Naive thymus-derived CD8-positive, alpha-beta T cell (primary cell): ENCODE measurements around the gene SH3D19. TPM values are rescaled to one million over a fixed set of nuclear protein-coding genes. Genes with fewer than 3 reads are reported as not detected.
"Not testable (repeated sequence)": the region's sequence is repeated elsewhere in the genome, so short reads cannot be mapped to it uniquely, and the experiment has no call there.

ENCODE experiments used
- ATAC-seq, 2 donors: fragments of 150-1000 bp; cut with Tn5 transposase in 1 of 2; sonication (Bioruptor Pico), chemical (Tn5 transposase) in 1 of 2; 1 replicate in 1 of 2; 2 replicates in 1 of 2; pipeline ENCODE4 v1.10.0; 2021; ENCODE audit warnings: mild to moderate bottlenecking in 2 of 2, moderate library complexity in 2 of 2
- POLR2A ChIA-PET: fragments of 350-600 bp; sonication (Branson Sonifier 250); formaldehyde crosslinking; loops from one replicate; lab custom pipeline; 2021; ENCODE audit warnings: antibody characterized with exemption; lab: Charles Lee
- DNase-seq, 10 donors: peaks; one replicate each; pipeline versions ENCODE4 v3.0.0 to v3.0.0-alpha.2; 2020 to 2022
- H3K27ac Mint-ChIP-seq, 10 donors: one replicate each; pipeline ENCODE4 v1.8.0; 2020 to 2022; ENCODE audit warnings: mild to moderate bottlenecking in 10 of 10, mixed read lengths in 10 of 10, moderate library complexity in 4 of 10, inconsistent platforms in 1 of 10
- H3K27me3 Mint-ChIP-seq, 5 donors: one replicate each; pipeline ENCODE4 v1.8.0; 2021 to 2022; ENCODE audit warnings: mixed read lengths in 5 of 5
- H3K36me3 Mint-ChIP-seq, 3 donors: one replicate each; pipeline ENCODE4 v1.8.0; 2020 to 2022; ENCODE audit warnings: mixed read lengths in 3 of 3, mild to moderate bottlenecking in 2 of 3, inconsistent platforms in 1 of 3
- H3K4me1 Mint-ChIP-seq, 4 donors: one replicate each; pipeline ENCODE4 v1.8.0; 2021 to 2022; ENCODE audit warnings: mixed read lengths in 4 of 4
- H3K4me3 Mint-ChIP-seq, 10 donors: one replicate each; pipeline ENCODE4 v1.8.0; 2020 to 2022; ENCODE audit warnings: mild to moderate bottlenecking in 10 of 10, mixed read lengths in 10 of 10, moderate library complexity in 6 of 10, inconsistent platforms in 1 of 10
- H3K9me3 Mint-ChIP-seq, 9 donors: one replicate each; pipeline ENCODE4 v1.8.0; 2020 to 2022; ENCODE audit warnings: mixed read lengths in 9 of 9, mild to moderate bottlenecking in 3 of 9, inconsistent platforms in 1 of 9, moderate library complexity in 1 of 9
- polyA plus RNA-seq, 3 donors: library from polyadenylated mRNA; unstranded; fragments of 300-500 nt; fragmentation: Illumina TruSeq; gene quantifications; one replicate each; pipeline ENCODE4 v1.2.3, GENCODE V29; 2021
- total RNA-seq, 8 experiments: library from RNA in 2 of 8; stranded (reverse) in 2 of 8; gene quantifications; one replicate each; pipeline ENCODE4 v1.2.3 and lab custom pipeline; 2021 to 2026

The SH3D19 gene
- total and polyA plus RNA-seq, 5 experiments from 2014 or later: 0.42 to 0.62 (median 0.58) TPM; not detected in 1

- H3K36me3 Mint-ChIP-seq: peaks cover 0 to 3% (median 0%) of the 10 kb centered on the region in 3 donors
- POLR2A ChIA-PET: no interaction called here
- no peak for ATAC-seq
Measured at GRCh38 chr4:151256134-151256533, 69.3 kb downstream of the SH3D19 start.

GRCh38 chr4:151255680-151256079 is 69.7 kb downstream of the SH3D19 start:
- H3K36me3 Mint-ChIP-seq, ATAC-seq, H3K4me1 Mint-ChIP-seq, POLR2A ChIA-PET, H3K9me3 Mint-ChIP-seq, H3K4me3 Mint-ChIP-seq, H3K27ac Mint-ChIP-seq, DNase-seq: not testable (repeated sequence)
- H3K27me3 Mint-ChIP-seq: peaks cover 0 to 21% (median 9%) of the 10 kb centered on the region in 5 donors

More at GRCh38 chr4:151256134-151256533, 69.3 kb downstream of the SH3D19 start:
- Mint-ChIP-seq H3K27me3 (peaks cover 0 to 25% (median 6%) of the 10 kb centered on the region in 5 donors), H3K27ac (no peak overlapping the region), H3K4me1 (no peaks in the 10 kb centered on the region), H3K9me3 (peaks cover 0 to 8% (median 3%) of the 10 kb centered on the region in 9 donors), H3K4me3 (no peak overlapping the region)
- DNase-seq: no peak

- ATAC-seq, H3K27ac Mint-ChIP-seq, H3K36me3 Mint-ChIP-seq, H3K4me1 Mint-ChIP-seq, H3K9me3 Mint-ChIP-seq, POLR2A ChIA-PET, H3K4me3 Mint-ChIP-seq, DNase-seq: not testable (repeated sequence)
- peaks cover 2 to 19% (median 10%) of the 10 kb centered on the region in 5 donors for H3K27me3 Mint-ChIP-seq
Measured at GRCh38 chr4:151255226-151255625, 70.2 kb downstream of the SH3D19 start.

- H3K9me3 Mint-ChIP-seq: peaks cover 0 to 5% (median 2%) of the 10 kb centered on the region in 9 donors
- H3K4me3 Mint-ChIP-seq: no peak overlapping the region
- ATAC-seq (no peak), DNase-seq (no peak)
- peaks cover 0 to 5% (median 3%) of the 10 kb centered on the region in 5 donors for H3K27me3 Mint-ChIP-seq
- no peak overlapping the region for H3K27ac Mint-ChIP-seq
- POLR2A ChIA-PET: no interaction called here
- H3K36me3 Mint-ChIP-seq: no peaks in the 10 kb centered on the region
- no peaks in the 10 kb centered on the region for H3K4me1 Mint-ChIP-seq
Measured at GRCh38 chr4:151251603-151252304, 73.7 kb downstream of the SH3D19 start.

GRCh38 chr4:151250706-151251105 is 74.7 kb downstream of the SH3D19 start:
- no peak overlapping the region for H3K4me3 Mint-ChIP-seq
- H3K27ac Mint-ChIP-seq: no peak overlapping the region
- DNase-seq: no peak
- peaks cover 0 to 5% (median 3%) of the 10 kb centered on the region in 5 donors for H3K27me3 Mint-ChIP-seq
- POLR2A ChIA-PET: no interaction called here
- no peaks in the 10 kb centered on the region for H3K36me3 Mint-ChIP-seq
- no peak for ATAC-seq
- peaks cover 0 to 2% (median 0%) of the 10 kb centered on the region in 9 donors for H3K9me3 Mint-ChIP-seq
- no peaks in the 10 kb centered on the region for H3K4me1 Mint-ChIP-seq

GRCh38 chr4:151248519-151248918 is 76.9 kb downstream of the SH3D19 start:
- no peak overlapping the region for H3K27ac Mint-ChIP-seq
- H3K9me3 Mint-ChIP-seq: no peaks in the 10 kb centered on the region
- H3K27me3 Mint-ChIP-seq: peaks cover 0 to 5% (median 3%) of the 10 kb centered on the region in 5 donors
- ATAC-seq (no peak), DNase-seq (no peak)
- H3K4me3 Mint-ChIP-seq: no peak overlapping the region
- no peaks in the 10 kb centered on the region for H3K4me1 Mint-ChIP-seq
- POLR2A ChIA-PET: no interaction called here
- no peaks in the 10 kb centered on the region for H3K36me3 Mint-ChIP-seq

- peaks cover 0 to 5% (median 3%) of the 10 kb centered on the region in 5 donors for H3K27me3 Mint-ChIP-seq
- H3K36me3 Mint-ChIP-seq: no peaks in the 10 kb centered on the region
- ATAC-seq (no peak), DNase-seq (no peak)
- H3K4me3 Mint-ChIP-seq: no peak overlapping the region
- no peaks in the 10 kb centered on the region for H3K9me3 Mint-ChIP-seq
- H3K27ac Mint-ChIP-seq: no peak overlapping the region
- POLR2A ChIA-PET: no interaction called here
- no peaks in the 10 kb centered on the region for H3K4me1 Mint-ChIP-seq
Measured at GRCh38 chr4:151247395-151247794, 78.0 kb downstream of the SH3D19 start.

- ATAC-seq: no peak
- Mint-ChIP-seq H3K27ac (no peak overlapping the region), H3K4me1 (no peaks in the 10 kb centered on the region), H3K9me3 (no peaks in the 10 kb centered on the region), H3K36me3 (no peaks in the 10 kb centered on the region), H3K4me3 (no peak overlapping the region), H3K27me3 (peaks cover 0 to 5% (median 3%) of the 10 kb centered on the region in 5 donors)
- DNase-seq: no peak
- POLR2A ChIA-PET: no interaction called here
Measured at GRCh38 chr4:151246742-151247141, 78.7 kb downstream of the SH3D19 start.

GRCh38 chr4:151242305-151242704 is 83.1 kb downstream of the SH3D19 start:
- H3K27ac Mint-ChIP-seq: no peak overlapping the region
- ATAC-seq: no peak
- no peaks in the 10 kb centered on the region for H3K36me3 Mint-ChIP-seq
- H3K27me3 Mint-ChIP-seq: peaks cover 4 to 12% (median 8%) of the 10 kb centered on the region in 5 donors
- H3K4me1 Mint-ChIP-seq: no peaks in the 10 kb centered on the region
- POLR2A ChIA-PET: no interaction called here
- H3K9me3 Mint-ChIP-seq: no peaks in the 10 kb centered on the region
- DNase-seq: no peak
- no peak overlapping the region for H3K4me3 Mint-ChIP-seq

- no peak for DNase-seq
- H3K27ac Mint-ChIP-seq: no peak overlapping the region
- peaks cover 6 to 13% (median 10%) of the 10 kb centered on the region in 5 donors for H3K27me3 Mint-ChIP-seq
- no peaks in the 10 kb centered on the region for H3K9me3 Mint-ChIP-seq
- no peaks in the 10 kb centered on the region for H3K36me3 Mint-ChIP-seq
- H3K4me1 Mint-ChIP-seq: no peaks in the 10 kb centered on the region
- no peak for ATAC-seq
- POLR2A ChIA-PET: no interaction called here
- H3K4me3 Mint-ChIP-seq: no peak overlapping the region
Measured at GRCh38 chr4:151239608-151240007, 85.8 kb downstream of the SH3D19 start.

GRCh38 chr4:151238477-151238876 is 86.9 kb downstream of the SH3D19 start:
- H3K27me3 Mint-ChIP-seq: peaks cover 6 to 18% (median 12%) of the 10 kb centered on the region in 5 donors
- ATAC-seq: no peak
- H3K9me3 Mint-ChIP-seq: no peaks in the 10 kb centered on the region
- no peak for DNase-seq
- no peak overlapping the region for H3K27ac Mint-ChIP-seq
- POLR2A ChIA-PET: no interaction called here
- no peaks in the 10 kb centered on the region for H3K4me1 Mint-ChIP-seq
- no peak overlapping the region for H3K4me3 Mint-ChIP-seq
- H3K36me3 Mint-ChIP-seq: no peaks in the 10 kb centered on the region

GRCh38 chr4:151236036-151236435 is 89.4 kb downstream of the SH3D19 start:
- ATAC-seq: no peak
- DNase-seq: no peak
- no peak overlapping the region for H3K27ac Mint-ChIP-seq
- H3K4me1 Mint-ChIP-seq: no peaks in the 10 kb centered on the region
- no peaks in the 10 kb centered on the region for H3K9me3 Mint-ChIP-seq
- H3K27me3 Mint-ChIP-seq: peaks cover 6 to 35% (median 13%) of the 10 kb centered on the region in 5 donors
- POLR2A ChIA-PET: no interaction called here
- H3K4me3 Mint-ChIP-seq: no peak overlapping the region
- H3K36me3 Mint-ChIP-seq: no peaks in the 10 kb centered on the region

- H3K36me3 Mint-ChIP-seq, POLR2A ChIA-PET, H3K4me1 Mint-ChIP-seq, H3K9me3 Mint-ChIP-seq, DNase-seq, H3K27ac Mint-ChIP-seq, H3K4me3 Mint-ChIP-seq, ATAC-seq: not testable (repeated sequence)
- H3K27me3 Mint-ChIP-seq: peaks cover 3 to 36% (median 11%) of the 10 kb centered on the region in 5 donors
Measured at GRCh38 chr4:151235373-151235772, 90.0 kb downstream of the SH3D19 start.

GRCh38 chr4:151233600-151233999 is 91.8 kb downstream of the SH3D19 start:
- POLR2A ChIA-PET: no interaction called here
- no peak for DNase-seq
- no peaks in the 10 kb centered on the region for H3K4me1 Mint-ChIP-seq
- no peaks in the 10 kb centered on the region for H3K36me3 Mint-ChIP-seq
- H3K27me3 Mint-ChIP-seq: peaks cover 7 to 41% (median 13%) of the 10 kb centered on the region in 5 donors
- no peak overlapping the region for H3K27ac Mint-ChIP-seq
- no peak for ATAC-seq
- no peak overlapping the region for H3K4me3 Mint-ChIP-seq
- peaks cover 0 to 3% (median 0%) of the 10 kb centered on the region in 9 donors for H3K9me3 Mint-ChIP-seq
